SK-N-SH (cell line): ENCODE measurements around the gene TDRD12. TPM values are rescaled to one million over a fixed set of nuclear protein-coding genes. Genes with fewer than 3 reads are reported as not detected.

Experiments
- CTCF ChIA-PET: fragments of 300-600, 350-600 bp; formaldehyde crosslinking; extraction: SDS; loops from one replicate; lab custom pipeline; 2021; lab: Yijun Ruan, JAX
- POLR2A ChIA-PET: fragments of 350-600 bp; sonication (Branson Sonifier 250); formaldehyde crosslinking; extraction: SDS; loops from one replicate; lab custom pipeline; 2020; ENCODE audit warnings: antibody characterized with exemption, inconsistent platforms; lab: Yijun Ruan, JAX
- DNase-seq: peaks from one replicate; pipeline ENCODE4 v3.0.0; 2012
- H2AFZ ChIP-seq: fragments of 200-600 bp; sonication (generic); 2 replicates; pipeline ENCODE4 v1.8.1; 2016; ENCODE audit warnings: antibody characterized with exemption, mild to moderate bottlenecking, low read depth
- H3F3A ChIP-seq: fragments of 200-600 bp; sonication (generic); replicated peaks from 2 replicates; pipeline ENCODE3; 2016; ENCODE audit warnings: antibody characterized with exemption, mild to moderate bottlenecking; ENCODE audit not compliant: insufficient read depth
- H3K27ac ChIP-seq, 2 experiments: fragments of 200-500 bp in 1 of 2; fragments of 200-600 bp in 1 of 2; sonication (Bioruptor generic) in 1 of 2; sonication (generic), shearing (Covaris generic) in 1 of 2; 2 replicates each; pipeline versions ENCODE4 v1.5.1 to v1.6.1; 2014 to 2016; ENCODE audit warnings: low read depth in 2 of 2, inconsistent platforms in 1 of 2, low read length in 1 of 2, mild to moderate bottlenecking in 1 of 2, mixed read lengths in 1 of 2
- H3K27me3 ChIP-seq: fragments of 200-600 bp; sonication (generic), shearing (Covaris generic); 2 replicates; pipeline ENCODE4 v1.6.1; 2016; ENCODE audit warnings: mixed run types; ENCODE audit not compliant: insufficient read depth
- H3K36me3 ChIP-seq, 2 experiments: fragments of 200-500 bp in 1 of 2; fragments of 200-600 bp in 1 of 2; sonication (Bioruptor generic) in 1 of 2; sonication (generic) in 1 of 2; replicated peaks in 1 of 2; 2 replicates each; pipeline versions ENCODE3 to v1.5.1; 2014 to 2016; ENCODE audit warnings: low read length in 1 of 2, mild to moderate bottlenecking in 1 of 2; ENCODE audit not compliant: insufficient read depth in 2 of 2, control insufficient read depth in 1 of 2
- H3K4me1 ChIP-seq, 2 experiments: fragments of 200-500 bp in 1 of 2; fragments of 200-600 bp in 1 of 2; sonication (Bioruptor generic) in 1 of 2; sonication (generic), shearing (Covaris generic) in 1 of 2; 2 replicates each; pipeline versions ENCODE4 v1.5.1 to v1.6.1; 2014 to 2016; ENCODE audit warnings: low read depth in 1 of 2, low read length in 1 of 2, mixed run types in 1 of 2; ENCODE audit not compliant: insufficient read depth in 2 of 2, control insufficient read depth in 1 of 2
- H3K4me2 ChIP-seq: fragments of 200-600 bp; sonication (generic), shearing (Covaris generic); 2 replicates; pipeline ENCODE4 v1.6.1; 2017; ENCODE audit warnings: mixed run types
- H3K4me3 ChIP-seq, 2 experiments: fragments of 200-500 bp in 1 of 2; fragments of 200-600 bp in 1 of 2; sonication (Bioruptor generic) in 1 of 2; sonication (generic), shearing (Covaris generic) in 1 of 2; 2 replicates each; pipeline versions ENCODE4 v1.5.1 to v1.8.1; 2014 to 2016; ENCODE audit warnings: low read depth in 2 of 2, inconsistent platforms in 1 of 2, low read length in 1 of 2, mild to moderate bottlenecking in 1 of 2, mixed read lengths in 1 of 2, moderate library complexity in 1 of 2
- H3K79me2 ChIP-seq: fragments of 200-600 bp; sonication (generic); 2 replicates; pipeline ENCODE4 v1.8.1; 2017; ENCODE audit warnings: mild to moderate bottlenecking; ENCODE audit not compliant: insufficient read depth
- H3K9ac ChIP-seq: fragments of 200-600 bp; sonication (generic); 2 replicates; pipeline ENCODE4 v1.6.1; 2017; ENCODE audit warnings: mixed run types
- H3K9me2 ChIP-seq: fragments of 200-600 bp; sonication (generic); 2 replicates; pipeline ENCODE4 v1.6.1; 2017; ENCODE audit warnings: mixed run types
- H3K9me3 ChIP-seq: fragments of 200-600 bp; sonication (generic); 2 replicates; pipeline ENCODE4 v1.6.1; 2017; ENCODE audit warnings: mixed run types, mild to moderate bottlenecking, moderate library complexity
- H4K20me1 ChIP-seq: fragments of 200-600 bp; sonication (generic); 2 replicates; pipeline ENCODE4 v1.6.1; 2017; ENCODE audit warnings: mild to moderate bottlenecking, mixed run types; ENCODE audit not compliant: insufficient read depth
- CHD2 ChIP-seq: fragments of 150-350 bp; IDR thresholded peaks from 2 replicates; pipeline ENCODE4 v1.6.1; 2018; ENCODE audit warnings: low read length; ENCODE audit not compliant: partially characterized antibody
- CTCF ChIP-seq: fragments of 200-600 bp; sonication (generic); IDR thresholded peaks from 2 replicates; pipeline ENCODE4 v1.6.1; 2017; ENCODE audit warnings: antibody characterized with exemption, mild to moderate bottlenecking, moderate library complexity
- EP300 ChIP-seq, 2 experiments: IDR thresholded peaks; 2 replicates each; pipeline versions ENCODE4 v1.4.0 to v1.6.1; 2012; ENCODE audit warnings: borderline replicate concordance in 1 of 2, low read depth in 1 of 2, low read length in 1 of 2
- EZH2phosphoT487 ChIP-seq: fragments of 200-600 bp; sonication (generic); IDR thresholded peaks from 2 replicates; pipeline ENCODE4 v1.6.1; 2017; ENCODE audit warnings: low read depth, mixed run types, mild to moderate bottlenecking, antibody characterized with exemption, moderate library complexity, borderline replicate concordance
- FOSL2 ChIP-seq: IDR thresholded peaks from 2 replicates; pipeline ENCODE4 v1.4.0; 2012; ENCODE audit warnings: low read depth, mild to moderate bottlenecking, moderate library complexity, borderline replicate concordance
- FOXJ3 ChIP-seq: sonication (generic); formaldehyde crosslinking; IDR thresholded peaks from 2 replicates; pipeline ENCODE4 v1.5.1; 2020; ENCODE audit warnings: mild to moderate bottlenecking, missing genetic modification reagents
- GATA2 ChIP-seq: sonication (generic); formaldehyde crosslinking; IDR thresholded peaks from 2 replicates; pipeline ENCODE4 v1.5.0; 2020; ENCODE audit warnings: mild to moderate bottlenecking, missing genetic modification reagents
- MEF2A ChIP-seq: IDR thresholded peaks from 2 replicates; pipeline ENCODE4 v1.4.0; 2012; ENCODE audit warnings: low read depth, borderline replicate concordance
- MXI1 ChIP-seq: IDR thresholded peaks from 2 replicates; pipeline ENCODE4 v1.6.1; 2012; ENCODE audit warnings: mild to moderate bottlenecking, low read depth, low read length, improper control_type of control experiment
- NFIC ChIP-seq: IDR thresholded peaks from 2 replicates; pipeline ENCODE4 v1.4.0; 2012; ENCODE audit warnings: borderline replicate concordance
- NRF1 ChIP-seq: IDR thresholded peaks from 2 replicates; pipeline ENCODE4 v1.6.1; 2012; ENCODE audit warnings: low read depth, mild to moderate bottlenecking, low read length
- RCOR1 ChIP-seq: fragments of 150-350 bp; IDR thresholded peaks from 2 replicates; pipeline ENCODE4 v1.6.1; 2017; ENCODE audit warnings: antibody characterized with exemption, low read length
- RXRA ChIP-seq: IDR thresholded peaks from 2 replicates; pipeline ENCODE4 v1.4.0; 2012; ENCODE audit warnings: low read depth, mild to moderate bottlenecking, borderline replicate concordance
- SIN3A ChIP-seq: IDR thresholded peaks from 2 replicates; pipeline ENCODE4 v1.6.1; 2012; ENCODE audit warnings: low read depth, mild to moderate bottlenecking, low read length, moderate library complexity, borderline replicate concordance
- TAF1 ChIP-seq: IDR thresholded peaks from 2 replicates; pipeline ENCODE4 v1.6.1; 2012; ENCODE audit warnings: low read depth, mild to moderate bottlenecking, low read length, moderate library complexity, borderline replicate concordance
- TCF12 ChIP-seq: IDR thresholded peaks from 2 replicates; pipeline ENCODE4 v1.4.0; 2012
- TEAD4 ChIP-seq: IDR thresholded peaks from 2 replicates; pipeline ENCODE4 v1.4.0; 2012; ENCODE audit warnings: mild to moderate bottlenecking, borderline replicate concordance; ENCODE audit not compliant: insufficient read depth
- WGBS: methylation state at CpG from one replicate; pipeline ENCODE4 v1.1.6; 2017; ENCODE audit warnings: low lambda C conversion rate; 5-methylcytosine and 5-hydroxymethylcytosine counted together
- polyA plus RNA-seq, 3 experiments: library from polyadenylated mRNA; depleted of rRNA; stranded (reverse); fragments of >200 nt; gene quantifications; 2 replicates each; pipeline ENCODE4 v1.2.3, GENCODE V29; 2012
- TF ChIP-seq, protein P1 (sequence below): IDR thresholded peaks from 2 replicates; pipeline ENCODE4 v1.4.0; 2012; ENCODE audit warnings: low read depth
- TF ChIP-seq, protein P2 (sequence below): IDR thresholded peaks from 2 replicates; pipeline ENCODE4 v1.4.0; 2012; ENCODE audit warnings: low read depth, borderline replicate concordance

Gene TDRD12
- polyA plus RNA-seq, 1 of the 3 experiments (the other 2 are of a cell fraction): 0.05 TPM

- no peaks in the 10 kb centered on the region for H3K9me2 ChIP-seq
- no peaks in the 10 kb centered on the region for H3K79me2 ChIP-seq
- H3K36me3 ChIP-seq: no peaks in the 10 kb centered on the region
- no peak for DNase-seq
- H3K9me3 ChIP-seq: no peaks in the 10 kb centered on the region
- no peak overlapping the region for H3K4me3 ChIP-seq
- no peak overlapping the region for H3K27ac ChIP-seq
- 66% methylated on average over 7 of the region's 7 CpGs for WGBS
- POLR2A ChIA-PET: no interaction called here
- H3K27me3 ChIP-seq: no peaks in the 10 kb centered on the region
- H3K4me2 ChIP-seq: no peak overlapping the region
- TF ChIP-seq TEAD4: no peak
- no peak for TF ChIP-seq FOXJ3 (CRISPR knock-in tag)
- TF ChIP-seq NRF1: no peak
- TF ChIP-seq RXRA: no peak
- no peak for TF ChIP-seq MXI1
- no peak for TF ChIP-seq TAF1
- no peak for TF ChIP-seq EZH2phosphoT487
- TF ChIP-seq CHD2: no peak
- no peak for TF ChIP-seq NFIC
- no peak for TF ChIP-seq GATA2
- TF ChIP-seq CTCF: no peak
- no peak for TF ChIP-seq RCOR1
- no peak for TF ChIP-seq MEF2A
- no peak for TF ChIP-seq FOSL2
- TF ChIP-seq, protein P1, sequence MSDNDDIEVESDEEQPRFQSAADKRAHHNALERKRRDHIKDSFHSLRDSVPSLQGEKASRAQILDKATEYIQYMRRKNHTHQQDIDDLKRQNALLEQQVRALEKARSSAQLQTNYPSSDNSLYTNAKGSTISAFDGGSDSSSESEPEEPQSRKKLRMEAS: no peak
- no peak for TF ChIP-seq TCF12
- TF ChIP-seq SIN3A: no peak
- no peak for TF ChIP-seq EP300 (IDR thresholded peaks at IDR 0.05; ENCODE audit: borderline replicate concordance in 1 of 2, low read depth in 1 of 2, low read length in 1 of 2)
- TF ChIP-seq, protein P2, sequence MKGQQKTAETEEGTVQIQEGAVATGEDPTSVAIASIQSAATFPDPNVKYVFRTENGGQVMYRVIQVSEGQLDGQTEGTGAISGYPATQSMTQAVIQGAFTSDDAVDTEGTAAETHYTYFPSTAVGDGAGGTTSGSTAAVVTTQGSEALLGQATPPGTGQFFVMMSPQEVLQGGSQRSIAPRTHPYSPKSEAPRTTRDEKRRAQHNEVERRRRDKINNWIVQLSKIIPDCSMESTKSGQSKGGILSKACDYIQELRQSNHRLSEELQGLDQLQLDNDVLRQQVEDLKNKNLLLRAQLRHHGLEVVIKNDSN: no peak
- TF ChIP-seq, all 33 proteins: peak for 0
- Histone ChIP-seq H2AFZ (no peak overlapping the region), H3K9ac (no peak overlapping the region), H3F3A (no peaks in the 10 kb centered on the region), H4K20me1 (no peaks in the 10 kb centered on the region), H3K4me1 (no peaks in the 10 kb centered on the region)
- CTCF ChIA-PET: no interaction called here
These were observed 118.0 kb downstream of the TDRD12 start for GRCh38 chr19:32837531-32837930.
